Ammon's horn (tissue), 1 donor: ENCODE measurements around the gene FADS1.

ENCODE experiments used
- DNase-seq: peaks from one replicate; pipeline ENCODE4 v3.0.0-alpha.2; 2016; ENCODE audit warnings: low spot score

Gene FADS1

DNA sequence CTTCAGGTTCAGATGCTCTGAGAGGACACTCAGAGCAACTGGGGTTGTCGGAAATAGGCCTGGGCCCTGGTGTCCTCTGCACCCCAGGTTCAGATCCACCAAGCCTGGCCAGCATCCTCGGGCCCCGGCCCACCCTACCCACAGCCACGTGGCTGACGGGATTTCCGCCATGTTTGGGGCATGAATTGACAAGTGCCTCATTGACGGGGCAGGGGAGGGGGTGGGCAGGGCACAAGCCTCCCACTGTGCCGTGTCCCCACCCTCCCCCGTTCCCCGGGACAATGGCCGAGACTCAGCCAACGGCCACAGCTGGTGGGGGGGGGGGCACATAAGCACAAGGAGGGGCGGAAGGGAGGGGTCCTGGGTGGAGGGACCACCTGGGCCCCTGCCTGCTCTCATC lies 55.9 kb downstream of the FADS1 start:
- DNase-seq = peak; percentile 93

DNA sequence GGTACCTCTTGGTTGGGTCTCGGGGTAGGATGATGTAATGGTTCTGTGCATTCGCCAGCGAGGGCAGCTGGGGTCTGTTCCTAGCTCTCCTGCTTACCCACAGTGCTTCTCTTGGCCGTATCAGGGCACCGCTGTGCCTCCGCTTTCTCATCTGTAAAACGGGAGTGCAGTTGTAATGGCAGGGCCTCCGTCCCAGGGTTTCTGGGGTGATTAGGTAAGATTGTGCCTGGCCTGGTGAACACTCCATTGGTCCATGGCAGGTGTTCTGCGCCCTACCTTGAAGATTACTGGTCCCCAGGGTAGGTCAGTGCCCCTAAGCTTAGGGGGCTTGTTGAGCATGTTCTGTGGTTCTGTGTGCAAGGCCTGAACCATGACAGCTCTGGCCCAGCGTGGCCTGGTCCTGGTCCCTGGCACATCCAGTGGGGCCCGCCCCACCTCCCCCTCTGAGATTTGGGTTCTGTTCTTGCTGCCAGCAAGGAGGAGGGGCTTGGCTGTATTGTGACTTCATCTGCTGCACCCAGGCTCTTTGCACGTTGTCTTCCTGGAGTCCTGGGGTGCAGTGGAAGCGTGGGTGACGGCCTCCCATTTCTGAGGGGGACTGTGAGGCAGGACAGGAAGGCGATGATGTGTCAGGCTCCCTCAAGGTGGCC lies 59.5 kb downstream of the FADS1 start:
- peak; percentile 65 for DNase-seq

DNA sequence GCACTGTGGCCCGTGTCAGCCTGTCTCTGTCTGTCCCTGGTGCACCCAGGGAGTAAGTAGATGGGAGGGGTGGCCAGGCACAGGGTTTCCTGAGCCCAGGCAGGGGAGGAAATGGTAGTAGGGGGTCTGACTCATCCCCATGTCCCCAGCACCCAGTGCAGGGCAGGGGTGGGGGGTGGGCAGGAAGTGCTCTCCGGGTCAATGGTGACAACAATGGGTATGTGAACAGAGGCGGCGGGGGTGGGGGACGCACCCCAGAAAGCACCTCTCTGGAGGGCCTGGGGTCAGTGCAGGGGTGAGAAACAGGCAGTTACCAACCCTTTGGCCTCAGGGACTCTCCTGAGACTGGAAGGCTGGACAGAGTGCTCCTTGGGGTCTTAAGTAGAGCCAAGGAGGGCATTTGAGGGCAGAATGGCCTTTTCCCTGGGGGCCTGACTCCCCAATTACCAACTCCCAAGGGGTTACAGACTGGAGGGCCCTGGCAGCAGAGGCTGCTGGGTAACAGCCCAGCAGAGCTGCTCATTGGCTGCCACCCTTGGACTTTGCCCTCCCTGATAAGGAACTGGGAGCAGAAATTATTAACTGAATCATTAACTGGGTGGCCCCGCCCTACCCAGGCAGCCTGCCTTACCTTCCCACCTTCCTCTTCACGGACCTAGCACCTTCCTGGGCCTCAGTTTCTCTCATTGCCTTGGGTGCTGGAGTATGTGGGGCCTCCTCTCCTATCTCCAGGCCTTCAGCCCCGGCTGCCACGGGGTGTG lies 60.2 kb downstream of the FADS1 start:
- DNase-seq = no peak

DNA sequence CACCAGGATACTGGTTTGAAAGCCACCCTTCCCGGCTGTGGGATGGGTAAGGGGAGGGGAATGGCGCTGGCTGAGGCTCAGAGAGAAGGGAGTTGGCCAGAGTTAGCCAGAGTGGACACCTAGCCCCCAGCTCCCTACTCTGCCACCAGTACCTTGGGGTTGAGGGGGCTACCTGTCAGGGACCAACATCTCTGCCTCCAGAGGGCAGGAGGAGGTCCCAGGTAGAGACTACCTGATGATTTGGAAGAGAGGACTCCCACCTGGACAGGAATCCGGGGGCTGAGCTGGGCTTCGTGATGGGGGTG lies 60.7 kb downstream of the FADS1 start:
- DNase-seq = no peak

DNA sequence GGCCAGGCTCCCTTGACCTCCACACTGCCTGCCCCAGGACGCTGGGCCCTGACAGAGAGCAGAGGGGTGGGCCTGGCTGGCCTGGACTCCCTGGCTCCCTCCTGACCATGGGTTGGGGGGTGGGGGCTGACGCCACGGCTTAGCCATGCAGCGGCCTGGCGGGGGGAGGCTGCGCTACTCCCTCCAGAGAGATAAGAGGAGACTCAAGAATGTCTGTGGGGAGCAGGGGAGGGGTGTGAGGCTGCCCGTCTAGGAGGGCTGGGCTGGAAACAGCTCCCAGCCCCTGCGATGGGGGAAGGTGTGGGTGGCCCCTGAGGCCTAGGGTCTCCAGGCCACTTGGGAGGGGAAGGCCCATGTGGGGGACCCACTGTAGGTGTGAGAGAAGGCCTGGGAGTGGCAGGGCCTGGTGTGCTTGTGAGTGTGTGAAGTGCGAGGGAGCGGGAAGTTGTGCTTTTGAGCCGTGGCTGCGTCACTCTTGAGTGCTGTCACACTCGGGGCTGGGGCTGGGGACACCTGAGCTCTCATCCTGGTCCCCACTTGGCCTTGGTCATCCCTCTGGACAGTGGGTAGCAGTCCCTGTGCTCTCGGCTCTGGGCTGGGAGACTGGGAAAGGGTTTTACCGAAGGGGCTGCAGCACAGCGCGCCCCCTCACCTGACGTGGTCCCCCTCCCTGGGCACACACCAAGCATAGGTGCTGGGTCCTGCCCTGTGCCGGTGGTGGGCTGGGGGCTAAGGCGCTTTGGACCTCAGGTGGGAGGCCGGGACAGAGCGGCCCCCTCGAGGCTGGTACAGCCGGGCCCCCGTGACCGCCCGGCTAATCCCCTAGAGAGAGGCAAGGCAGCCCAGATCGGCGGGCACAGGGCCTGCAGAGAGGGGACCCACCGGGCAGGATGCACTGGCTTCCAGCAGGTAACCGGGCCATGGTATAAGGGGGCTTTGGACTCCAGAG lies 62.0 kb downstream of the FADS1 start:
- DNase-seq = no peak

DNA sequence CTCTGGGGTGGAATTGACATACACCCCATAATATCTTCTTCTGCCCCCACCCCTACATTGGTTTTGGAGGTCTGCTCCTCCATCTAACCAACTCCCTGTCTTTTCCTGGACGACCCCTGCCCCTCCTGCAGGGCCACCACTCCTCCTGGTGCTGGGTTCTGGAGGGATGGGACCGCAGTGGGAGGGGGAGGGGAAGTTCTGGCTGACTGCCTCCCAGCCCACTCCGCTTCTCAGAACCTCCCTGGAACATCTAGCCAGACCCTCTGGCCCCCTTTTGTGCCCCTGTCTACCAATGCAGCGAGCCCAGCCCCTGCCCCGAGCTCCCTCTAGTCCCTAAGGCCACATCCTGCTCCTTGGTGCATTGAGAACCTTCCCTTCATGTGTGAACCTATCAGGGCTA lies 63.1 kb downstream of the FADS1 start:
- no peak for DNase-seq

DNA sequence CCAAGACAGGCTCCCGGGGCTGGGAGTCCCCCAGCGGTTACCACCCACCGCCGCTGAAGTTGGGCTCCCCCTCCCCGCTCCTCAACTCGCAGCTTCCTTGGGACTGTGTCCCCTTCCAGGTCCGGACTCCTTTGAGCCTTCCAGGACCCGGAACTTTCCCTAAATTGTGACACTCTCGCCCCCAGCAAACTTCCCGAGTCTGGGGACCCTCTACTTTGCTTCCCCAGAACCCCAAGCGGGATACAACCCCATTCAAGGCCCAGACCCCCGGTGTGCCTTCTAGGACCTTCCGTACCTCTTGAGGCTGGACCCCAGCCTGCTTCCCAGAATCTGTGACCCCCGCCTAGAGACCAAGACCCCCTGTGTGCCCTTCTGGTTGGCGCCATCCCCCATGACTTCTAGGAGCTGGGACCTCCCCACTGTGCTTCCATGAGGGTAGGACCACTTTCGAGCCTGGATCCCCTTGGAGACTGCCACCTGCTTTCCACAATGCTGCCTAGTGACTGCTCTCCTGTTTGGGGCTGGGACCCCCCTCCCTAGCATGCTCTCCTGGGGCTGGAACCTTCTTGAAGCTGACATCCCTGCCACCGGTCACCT lies 63.8 kb downstream of the FADS1 start:
- no peak for DNase-seq

DNA sequence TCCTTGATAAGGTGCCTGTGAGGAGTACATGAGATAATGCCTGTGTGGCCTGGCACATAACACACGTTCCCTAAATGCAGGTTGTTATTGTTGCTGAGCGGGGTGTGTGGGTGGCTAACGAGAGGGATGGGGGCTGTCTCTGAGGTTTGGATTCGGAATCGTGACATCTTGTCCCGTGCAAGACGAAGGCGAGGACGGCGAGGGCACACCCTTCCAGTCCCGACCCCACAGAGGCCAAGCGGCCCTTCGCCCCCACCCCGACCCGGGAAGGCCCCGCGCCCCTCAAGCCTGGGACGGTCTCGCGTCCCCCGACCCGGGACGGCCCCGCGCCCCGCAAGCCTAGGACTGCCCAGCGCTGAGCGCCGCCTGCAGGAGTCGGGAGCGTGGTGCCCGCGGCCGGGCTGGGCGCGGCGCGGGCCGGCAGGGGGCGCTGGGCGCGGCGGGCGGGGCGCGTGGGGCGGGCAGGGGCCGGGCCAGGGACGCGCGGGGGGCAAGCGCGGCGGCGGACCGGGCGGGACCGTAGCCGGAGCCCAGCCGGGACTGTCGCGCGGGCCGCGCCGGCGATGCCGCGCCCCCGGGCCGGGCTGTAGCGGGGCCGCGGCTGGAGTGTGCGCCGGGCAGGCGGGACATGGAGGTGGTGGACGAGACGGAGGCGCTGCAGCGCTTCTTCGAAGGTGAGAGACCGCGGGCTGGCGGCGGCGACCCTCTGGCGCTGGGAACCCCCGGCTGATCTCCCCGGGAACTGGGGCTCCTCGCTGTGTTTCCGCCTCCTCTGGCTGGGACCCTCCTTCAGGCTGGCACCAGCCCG lies 64.5 kb downstream of the FADS1 start, which contains the start of gene MYRF:
TSS of gene MYRF (plus strand) at position 520 of the 808 bp plus-strand sequence. CDS start at position 629, 109 bp downstream.
- peak; percentile 68 for DNase-seq

DNA sequence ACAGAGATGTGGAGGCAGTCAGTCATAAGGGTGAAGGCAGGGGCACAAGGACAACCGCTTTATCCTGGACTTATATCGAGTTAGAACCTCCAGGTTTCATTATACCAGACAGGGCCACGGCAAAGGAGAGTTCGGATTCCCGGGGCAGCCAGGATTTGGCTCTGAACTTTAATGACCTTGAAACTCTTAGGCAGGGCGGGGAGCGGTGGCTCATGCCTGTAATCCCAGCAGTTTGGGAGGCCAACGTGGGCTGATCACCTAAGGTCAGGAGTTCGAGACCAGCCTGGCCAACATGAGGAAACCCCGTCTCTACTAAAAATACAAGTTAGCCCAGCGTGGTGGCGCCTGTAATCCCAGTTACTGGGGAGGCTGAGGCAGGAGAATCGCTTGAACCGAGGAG lies 65.4 kb downstream of the FADS1 start:
- no peak for DNase-seq

DNA sequence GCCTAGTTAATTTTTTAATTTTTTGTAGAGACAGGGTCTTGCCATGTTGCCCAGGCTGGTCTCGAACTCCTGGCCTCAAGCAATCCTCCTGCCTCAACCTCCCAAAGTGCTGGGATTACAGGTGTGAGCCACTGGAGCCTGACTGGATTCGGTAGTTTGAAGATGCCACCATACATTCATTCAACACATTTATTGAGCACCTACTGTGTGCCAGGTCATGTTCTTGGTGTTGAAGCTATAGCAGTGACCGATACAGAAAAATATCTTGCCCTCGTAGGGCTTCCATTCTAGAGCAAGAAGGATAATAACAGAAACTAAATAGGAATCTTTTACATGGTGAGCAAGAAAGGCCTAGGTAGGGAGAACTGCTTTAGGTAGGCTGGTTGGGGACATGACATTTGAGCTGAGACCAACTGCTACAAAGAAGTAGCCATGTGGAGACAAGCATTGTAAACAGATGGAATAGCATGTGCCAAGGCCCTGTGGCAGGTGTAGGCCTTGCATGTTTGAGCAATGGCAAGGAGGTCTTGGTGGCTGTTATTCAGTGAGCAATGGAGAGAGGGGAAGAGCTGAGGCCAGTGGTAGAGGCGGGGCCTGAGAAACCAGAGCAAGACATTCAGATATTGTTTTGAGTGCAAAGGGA lies 66.1 kb downstream of the FADS1 start:
- no peak for DNase-seq
